GM10266 (cell line): ENCODE measurements around the gene LARGE1.

Source experiments
- DNase-seq: peaks from one replicate; pipeline ENCODE4 v3.0.0; 2012; ENCODE audit errors: extremely low spot score
- TF ChIP-seq, protein P1 (sequence below): IDR thresholded peaks from 2 replicates; pipeline ENCODE4 v1.5.1; 2012; ENCODE audit warnings: mild to moderate bottlenecking, low read depth; ENCODE audit not compliant: control insufficient read depth, insufficient read depth; ENCODE audit errors: missing control alignments

Gene LARGE1

DNA sequence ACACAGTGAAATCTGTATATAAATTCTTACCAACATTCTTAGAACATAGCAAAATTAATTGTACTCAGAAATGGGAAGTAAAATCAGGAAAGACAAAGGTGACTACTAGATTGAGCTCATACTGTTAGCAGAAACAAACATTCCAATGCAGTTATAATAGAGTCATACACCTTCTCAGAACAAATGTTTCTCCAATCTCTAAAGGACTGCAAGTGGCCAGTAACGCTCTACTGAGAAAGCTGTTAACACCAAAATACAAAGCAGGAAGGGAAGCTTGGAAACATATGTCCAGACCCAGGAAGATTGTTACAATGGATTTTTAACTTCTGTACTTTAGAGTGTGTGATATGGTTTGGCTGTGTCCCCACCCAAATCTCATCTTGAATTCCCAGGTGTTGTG, 341.5 kb downstream of the LARGE1 start:
- DNase-seq: no peak
- TF ChIP-seq, protein P1, sequence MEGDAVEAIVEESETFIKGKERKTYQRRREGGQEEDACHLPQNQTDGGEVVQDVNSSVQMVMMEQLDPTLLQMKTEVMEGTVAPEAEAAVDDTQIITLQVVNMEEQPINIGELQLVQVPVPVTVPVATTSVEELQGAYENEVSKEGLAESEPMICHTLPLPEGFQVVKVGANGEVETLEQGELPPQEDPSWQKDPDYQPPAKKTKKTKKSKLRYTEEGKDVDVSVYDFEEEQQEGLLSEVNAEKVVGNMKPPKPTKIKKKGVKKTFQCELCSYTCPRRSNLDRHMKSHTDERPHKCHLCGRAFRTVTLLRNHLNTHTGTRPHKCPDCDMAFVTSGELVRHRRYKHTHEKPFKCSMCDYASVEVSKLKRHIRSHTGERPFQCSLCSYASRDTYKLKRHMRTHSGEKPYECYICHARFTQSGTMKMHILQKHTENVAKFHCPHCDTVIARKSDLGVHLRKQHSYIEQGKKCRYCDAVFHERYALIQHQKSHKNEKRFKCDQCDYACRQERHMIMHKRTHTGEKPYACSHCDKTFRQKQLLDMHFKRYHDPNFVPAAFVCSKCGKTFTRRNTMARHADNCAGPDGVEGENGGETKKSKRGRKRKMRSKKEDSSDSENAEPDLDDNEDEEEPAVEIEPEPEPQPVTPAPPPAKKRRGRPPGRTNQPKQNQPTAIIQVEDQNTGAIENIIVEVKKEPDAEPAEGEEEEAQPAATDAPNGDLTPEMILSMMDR: no peak

DNA sequence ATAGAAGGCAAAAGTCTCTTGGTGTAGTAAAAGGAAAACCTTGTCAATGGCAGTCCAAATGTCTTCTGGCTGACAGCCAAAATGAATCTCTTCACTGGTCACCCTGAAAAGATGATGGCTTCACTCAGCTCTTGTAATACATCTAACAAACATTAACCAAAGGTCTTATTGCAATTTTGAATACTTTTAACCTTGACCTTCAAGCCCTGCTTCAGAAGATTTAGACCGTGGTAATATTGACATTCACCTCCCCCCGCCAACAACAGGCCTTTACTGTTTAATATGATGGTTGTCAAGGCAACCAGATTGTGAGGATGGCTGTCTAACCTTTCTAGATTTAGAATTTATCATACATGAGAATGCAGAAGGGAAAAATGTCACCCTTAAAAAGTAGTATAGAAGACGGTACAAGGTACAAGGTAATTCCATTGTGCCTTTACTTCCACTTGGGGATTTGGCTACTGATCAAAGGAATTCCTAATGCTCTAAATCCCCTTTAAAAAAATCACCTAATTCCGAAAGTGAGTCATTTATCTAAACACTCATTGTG, 342.3 kb downstream of the LARGE1 start:
- TF ChIP-seq, protein P1: no peak
- no peak for DNase-seq

DNA sequence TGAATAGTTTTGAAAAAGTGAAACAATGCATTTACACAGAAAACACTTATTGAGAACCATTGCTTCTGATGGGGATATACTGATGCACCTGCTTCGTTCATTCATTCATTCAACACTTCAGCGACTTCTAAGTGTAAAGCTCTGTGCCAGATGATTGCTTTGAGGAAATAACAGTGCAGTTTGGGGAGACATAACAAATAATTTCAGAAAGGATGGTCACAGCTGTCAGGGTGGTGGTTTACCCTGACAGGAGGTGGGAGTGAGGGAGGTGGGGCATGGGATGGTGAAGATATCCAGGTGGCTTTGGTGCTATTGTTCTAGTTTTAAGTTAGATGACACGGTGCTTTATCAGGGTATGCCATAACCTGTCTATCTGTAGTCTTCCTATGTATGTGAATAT, 344.1 kb downstream of the LARGE1 start:
- no peak for DNase-seq
- TF ChIP-seq, protein P1: no peak

DNA sequence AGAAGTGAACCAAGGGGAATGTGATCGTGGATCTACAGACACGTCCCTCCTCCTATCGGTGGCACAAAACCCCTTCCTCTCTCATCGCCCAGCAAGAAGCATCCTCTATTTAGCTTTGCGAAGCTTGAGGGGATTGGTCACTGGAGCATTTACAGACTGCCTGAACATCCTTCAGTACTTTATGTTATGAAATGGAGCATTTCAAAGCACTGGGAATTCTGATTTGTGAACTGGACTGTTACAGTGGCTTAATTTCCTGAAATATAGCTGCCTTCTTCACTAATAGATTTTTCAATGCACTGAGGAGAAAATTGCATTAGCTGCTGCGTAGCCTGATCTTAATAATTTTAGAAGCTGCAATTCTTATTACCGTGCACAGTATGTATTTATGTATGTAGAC, 344.5 kb downstream of the LARGE1 start:
- TF ChIP-seq, protein P1: no peak
- DNase-seq: no peak

DNA sequence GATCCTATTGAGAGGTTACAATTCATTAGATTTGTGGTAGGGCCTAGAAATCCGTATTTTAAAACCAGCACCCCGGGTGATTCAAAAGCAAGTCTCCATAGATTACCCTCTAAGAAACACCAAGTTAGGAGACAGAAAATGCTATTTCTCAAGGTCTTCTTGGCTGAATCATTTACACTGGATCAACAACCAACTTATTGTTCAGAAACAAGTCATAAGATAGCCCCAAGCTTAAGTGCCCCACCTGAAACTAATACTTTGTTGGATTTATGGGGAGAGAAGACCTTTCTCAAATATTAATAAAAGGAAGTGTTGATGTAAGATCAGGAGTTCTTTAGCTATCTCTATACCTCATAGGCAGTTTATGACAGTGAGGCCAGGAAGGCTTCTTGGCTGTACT, 345.2 kb downstream of the LARGE1 start:
- TF ChIP-seq, protein P1: no peak
- DNase-seq: no peak

DNA sequence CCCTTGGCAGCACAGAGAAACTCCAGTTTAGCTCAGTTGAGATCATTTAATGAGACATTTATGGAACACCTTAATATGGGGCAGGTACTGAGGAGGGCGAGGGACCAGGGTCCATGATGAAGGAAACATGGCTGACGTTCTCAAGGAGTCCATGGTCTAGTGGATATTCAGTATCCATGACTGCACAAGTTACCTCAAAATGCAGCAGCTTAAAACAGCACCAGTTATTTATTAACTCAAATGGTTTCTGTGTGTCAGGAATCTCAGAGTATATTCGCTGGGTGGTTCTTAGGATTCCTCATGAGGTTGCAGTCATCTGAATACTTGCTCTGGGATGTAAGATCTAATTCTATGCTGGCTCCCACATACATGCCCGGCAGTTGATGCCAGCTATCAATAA, 346.8 kb downstream of the LARGE1 start:
- DNase-seq: no peak
- TF ChIP-seq, protein P1: no peak

DNA sequence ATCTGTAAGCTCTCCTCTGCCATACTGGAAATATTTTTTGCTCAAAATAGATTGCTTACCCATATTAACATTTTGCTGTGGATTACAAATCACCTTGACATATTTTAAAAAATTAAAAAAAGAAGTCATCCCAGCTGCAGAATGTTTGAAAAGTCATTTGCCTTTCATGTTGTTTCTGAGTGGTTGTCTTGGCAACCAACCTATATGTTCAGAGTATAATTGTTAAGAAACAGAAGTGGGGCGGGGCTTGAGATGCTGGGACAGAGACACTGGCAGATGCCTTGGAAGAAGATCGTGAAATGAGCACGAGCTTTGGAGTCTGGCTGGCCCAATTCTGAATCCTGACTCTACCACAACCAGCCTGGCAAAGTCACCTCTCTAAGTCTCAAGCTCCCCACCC, 348.2 kb downstream of the LARGE1 start:
- no peak for DNase-seq
- TF ChIP-seq, protein P1: no peak
